Heart left ventricle (tissue), 13 donors: Measurements from ENCODE around the gene CCDC3.
A peak's percentile ranks its signal among the peaks of the same experiment; 100 is the strongest.

ENCODE experiments used
- CTCF ChIP-seq, 12 donors: fragments of 200-600 bp; sonication (generic) in 4 of 12; IDR thresholded peaks; one replicate each; pipeline versions ENCODE4 v1.5.0 to v1.8.0; 2018 to 2022; ENCODE audit warnings: antibody characterized with exemption in 12 of 12, mild to moderate bottlenecking in 5 of 12
- POLR2A ChIP-seq, 2 donors: fragments of 450-650 bp; IDR thresholded peaks; one replicate each; pipeline ENCODE4 v1.6.1; 2017; ENCODE audit warnings: antibody characterized with exemption in 2 of 2, mild to moderate bottlenecking in 2 of 2, moderate library complexity in 2 of 2
- donor health status: ischemic (EF 13 %, LVEDD 7.1; RV severe dilation, severe dysfunction).
- donor health status: DM: no; HTN: yes; CAD: no.
- donor health status: DM: no; HTN: no; CAD: no.
- donor health status: ischemic (EF 25% LVEDD 6.9; RV normal size, moderate dysfunction).
- donor health status: ischemic (EF 25% LVEDD 5.7; RV mildly dilated, moderate dysfunction).
- donor health status: ischemic (EF 35%, LVEDD 5.7; RV mildly dilated, moderate dysfunction).
- donor health status: nonischemic (EF 11% LVEDD 7.7; RV severe dilation, severe dysfunction).
- donor health status: DM: yes; HTN: yes; CAD: no.
- donor health status: PGD.
- donor health status: ischemic (EF 29% LVEDD 5.4; RV normal size, mild dysfunction).
- donor health status: nonischemic (EF 23%, LVEDD 6.1; RV moderate dilation, normal function).

- peak in 1 of 12 donors; percentile 8 for TF ChIP-seq CTCF (IDR thresholded peaks at IDR 0.05)
- no peak for TF ChIP-seq POLR2A (IDR thresholded peaks at IDR 0.05)
These were observed 337 bp upstream of the CCDC3 start for GRCh38 chr10:13001887-13002212.
